Glutamatergic neuron (in vitro differentiated cells): ENCODE measurements around the gene G0S2. TPM values are rescaled to one million over a fixed set of nuclear protein-coding genes. Genes with fewer than 3 reads are reported as not detected.

Source experiments
- DNase-seq: peaks from one replicate; pipeline ENCODE4 v3.0.0; 2022
- H3K27ac Mint-ChIP-seq: one replicate; pipeline ENCODE4 v1.8.0; 2020; ENCODE audit warnings: mild to moderate bottlenecking, mixed read lengths, inconsistent platforms; ENCODE audit not compliant: unreplicated experiment
- H3K27me3 Mint-ChIP-seq: one replicate; pipeline ENCODE4 v1.8.0; 2020; ENCODE audit warnings: mild to moderate bottlenecking, moderate library complexity, mixed read lengths, inconsistent platforms; ENCODE audit not compliant: unreplicated experiment
- H3K36me3 Mint-ChIP-seq: one replicate; pipeline ENCODE4 v1.8.0; 2020; ENCODE audit warnings: mild to moderate bottlenecking, mixed read lengths, inconsistent platforms; ENCODE audit not compliant: unreplicated experiment
- H3K4me1 Mint-ChIP-seq: one replicate; pipeline ENCODE4 v1.8.0; 2020; ENCODE audit warnings: mild to moderate bottlenecking, low read depth, mixed read lengths, inconsistent platforms; ENCODE audit not compliant: unreplicated experiment
- H3K4me3 Mint-ChIP-seq: one replicate; pipeline ENCODE4 v1.8.0; 2020; ENCODE audit warnings: mild to moderate bottlenecking, mixed read lengths, inconsistent platforms; ENCODE audit not compliant: unreplicated experiment
- H3K9me3 Mint-ChIP-seq: one replicate; pipeline ENCODE4 v1.8.0; 2020; ENCODE audit warnings: mild to moderate bottlenecking, moderate library complexity, mixed read lengths, inconsistent platforms; ENCODE audit not compliant: unreplicated experiment
- CTCF ChIP-seq: fragments of 200-600 bp; sonication (generic); IDR thresholded peaks from one replicate; pipeline ENCODE4 v1.5.0; 2021; ENCODE audit not compliant: partially characterized antibody, unreplicated experiment
- total RNA-seq: library from RNA; stranded (reverse); fragmentation: NEBNext Ultra II Directional; extraction: Animal tissue kit (Norgen Biotek cat#: 25700); gene quantifications from one replicate; pipeline ENCODE4 v1.2.1, GENCODE V29; 2021; ENCODE audit not compliant: unreplicated experiment

The G0S2 gene
- total RNA-seq, 1 donor from 2014 or later: 2.5 TPM

GRCh38 chr1:209691237-209691636 is 16.0 kb downstream of the G0S2 start:
- H3K9me3 Mint-ChIP-seq: no peaks in the 10 kb centered on the region
- H3K36me3 Mint-ChIP-seq: no peaks in the 10 kb centered on the region
- H3K27me3 Mint-ChIP-seq: peaks cover 3% of the 10 kb centered on the region
- peaks cover 3% of the 10 kb centered on the region for H3K4me1 Mint-ChIP-seq
- DNase-seq: no peak
- H3K4me3 Mint-ChIP-seq: no peak overlapping the region
- no peak overlapping the region for H3K27ac Mint-ChIP-seq
- TF ChIP-seq CTCF: no peak

GRCh38 chr1:209692296-209692695 is 17.1 kb downstream of the G0S2 start:
- no peaks in the 10 kb centered on the region for H3K36me3 Mint-ChIP-seq
- DNase-seq: no peak
- H3K27ac Mint-ChIP-seq: no peak overlapping the region
- no peak overlapping the region for H3K4me3 Mint-ChIP-seq
- peaks cover 3% of the 10 kb centered on the region for H3K27me3 Mint-ChIP-seq
- TF ChIP-seq CTCF: no peak
- H3K9me3 Mint-ChIP-seq: no peaks in the 10 kb centered on the region
- peaks cover 3% of the 10 kb centered on the region for H3K4me1 Mint-ChIP-seq

GRCh38 chr1:209692745-209693504 is 17.7 kb downstream of the G0S2 start:
- Mint-ChIP-seq H3K36me3 (no peaks in the 10 kb centered on the region), H3K4me1 (peaks cover 3% of the 10 kb centered on the region), H3K4me3 (no peak overlapping the region), H3K27me3 (peaks cover 3% of the 10 kb centered on the region), H3K27ac (no peak overlapping the region), H3K9me3 (no peaks in the 10 kb centered on the region)
- TF ChIP-seq CTCF: peak; percentile 79
- DNase-seq: peak; percentile 81

- H3K27me3 Mint-ChIP-seq: peaks cover 3% of the 10 kb centered on the region
- no peak for DNase-seq
Observed at GRCh38 chr1:209696673-209697072, 21.5 kb downstream of the G0S2 start.

More at GRCh38 chr1:209696673-209697072, 21.5 kb downstream of the G0S2 start:
- no peaks in the 10 kb centered on the region for H3K9me3 Mint-ChIP-seq
- no peak for TF ChIP-seq CTCF
- no peak overlapping the region for H3K4me3 Mint-ChIP-seq
- peaks cover 3% of the 10 kb centered on the region for H3K4me1 Mint-ChIP-seq
- H3K36me3 Mint-ChIP-seq: no peaks in the 10 kb centered on the region
- H3K27ac Mint-ChIP-seq: no peak overlapping the region
